GM18858 (cell line): ENCODE measurements around the gene NOL3.

Source experiments
- ATAC-seq: cut with Tn5 transposase; IDR thresholded peaks from one replicate; pipeline ENCODE4 v1.9.1; 2021; ENCODE audit not compliant: unreplicated experiment

Gene NOL3

GRCh38 chr16:67154578-67155294 is 15.6 kb upstream of the NOL3 start:
- no peak for ATAC-seq

GRCh38 chr16:67155295-67156142 is 14.8 kb upstream of the NOL3 start:
- no peak for ATAC-seq

- ATAC-seq: no peak
Measured at GRCh38 chr16:67156143-67156844, 14.0 kb upstream of the NOL3 start.

GRCh38 chr16:67157106-67157748 is 13.1 kb upstream of the NOL3 start:
- no peak for ATAC-seq

DNA sequence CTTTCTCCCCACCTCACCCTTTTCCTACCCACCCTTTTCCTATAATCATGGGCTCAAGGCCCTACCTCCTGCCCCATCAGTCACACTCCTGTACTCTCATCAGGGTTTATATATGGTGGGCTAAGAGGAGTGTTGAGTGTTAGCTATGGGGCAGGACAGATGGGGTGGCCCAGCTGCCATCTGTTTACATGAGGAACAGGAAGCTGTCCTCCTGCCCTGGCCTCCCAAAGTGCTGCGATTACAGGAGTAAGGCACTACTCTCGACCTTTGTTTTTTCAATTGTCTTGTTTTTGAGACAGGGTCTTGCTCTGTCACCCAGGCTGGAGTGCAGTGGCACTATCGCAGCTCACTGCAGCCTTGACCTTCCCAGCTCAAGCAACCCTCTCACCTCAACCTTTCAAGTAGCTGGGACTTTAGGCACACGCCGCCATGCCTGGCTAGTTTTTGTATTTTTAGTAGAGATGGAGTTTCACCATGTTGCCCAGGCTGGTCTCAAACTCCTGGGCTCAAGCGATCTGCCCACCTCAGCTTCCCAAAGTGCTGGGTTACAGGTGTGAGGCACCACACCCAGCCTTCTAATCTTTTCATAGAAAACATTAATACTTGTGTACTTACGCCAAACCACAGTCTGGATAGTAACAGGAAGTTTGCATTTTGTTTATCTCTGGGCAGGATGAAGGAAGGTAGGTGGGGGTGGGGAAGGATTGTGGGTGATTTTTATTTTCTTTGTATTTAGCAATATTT is 12.3 kb upstream of the NOL3 start:
- no peak for ATAC-seq

DNA sequence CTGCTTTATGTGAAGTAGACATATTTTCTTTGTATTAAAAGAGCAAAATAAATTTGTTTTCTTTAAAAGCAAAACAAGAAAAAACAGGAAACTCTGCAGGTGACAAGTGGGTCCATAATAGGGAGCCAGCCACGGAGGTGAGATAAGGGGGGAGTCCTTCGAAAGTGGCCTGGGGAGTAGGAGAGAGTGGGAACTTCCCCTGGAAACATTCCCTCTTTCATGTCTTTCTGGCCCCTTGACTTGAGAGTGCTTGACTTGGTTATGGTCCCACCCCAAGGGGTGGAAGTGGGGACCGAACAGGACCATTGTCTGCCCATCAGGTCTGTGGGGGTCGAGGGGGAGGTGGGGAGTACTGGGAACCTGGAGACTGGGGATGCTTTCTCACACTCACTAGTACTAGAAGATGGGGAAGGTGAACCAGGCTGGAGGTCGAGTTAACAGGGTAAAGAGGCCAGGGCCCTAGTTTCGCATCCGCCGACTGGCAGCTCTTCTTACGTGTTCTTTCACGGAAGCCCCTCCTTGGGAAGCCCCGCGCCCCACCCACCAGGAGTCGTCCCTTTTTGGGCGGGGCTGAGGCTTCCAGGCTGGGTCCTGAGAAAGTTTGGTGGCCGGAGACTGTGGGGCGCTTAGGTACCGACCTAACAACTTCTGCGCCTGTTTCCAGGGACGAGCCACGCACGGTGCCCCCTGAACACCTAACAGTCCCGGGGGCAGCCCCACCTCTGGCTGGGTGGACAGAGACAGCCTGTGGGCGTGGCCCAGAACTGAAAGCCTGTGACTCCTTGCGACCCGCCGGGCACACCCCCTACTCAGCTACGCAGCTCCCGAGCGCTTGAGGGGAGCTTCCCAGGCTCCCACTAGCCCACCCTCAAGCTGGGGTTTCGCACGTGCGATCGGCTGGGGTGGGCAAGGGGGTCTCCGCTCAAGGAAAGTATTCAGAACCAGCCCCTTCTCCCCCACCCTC is 11.4 kb upstream of the NOL3 start:
- ATAC-seq: no peak

GRCh38 chr16:67161595-67162058 is 8.7 kb upstream of the NOL3 start:
- ATAC-seq: no peak

- ATAC-seq: no peak
Measured at GRCh38 chr16:67162506-67163163, 7.7 kb upstream of the NOL3 start.

DNA sequence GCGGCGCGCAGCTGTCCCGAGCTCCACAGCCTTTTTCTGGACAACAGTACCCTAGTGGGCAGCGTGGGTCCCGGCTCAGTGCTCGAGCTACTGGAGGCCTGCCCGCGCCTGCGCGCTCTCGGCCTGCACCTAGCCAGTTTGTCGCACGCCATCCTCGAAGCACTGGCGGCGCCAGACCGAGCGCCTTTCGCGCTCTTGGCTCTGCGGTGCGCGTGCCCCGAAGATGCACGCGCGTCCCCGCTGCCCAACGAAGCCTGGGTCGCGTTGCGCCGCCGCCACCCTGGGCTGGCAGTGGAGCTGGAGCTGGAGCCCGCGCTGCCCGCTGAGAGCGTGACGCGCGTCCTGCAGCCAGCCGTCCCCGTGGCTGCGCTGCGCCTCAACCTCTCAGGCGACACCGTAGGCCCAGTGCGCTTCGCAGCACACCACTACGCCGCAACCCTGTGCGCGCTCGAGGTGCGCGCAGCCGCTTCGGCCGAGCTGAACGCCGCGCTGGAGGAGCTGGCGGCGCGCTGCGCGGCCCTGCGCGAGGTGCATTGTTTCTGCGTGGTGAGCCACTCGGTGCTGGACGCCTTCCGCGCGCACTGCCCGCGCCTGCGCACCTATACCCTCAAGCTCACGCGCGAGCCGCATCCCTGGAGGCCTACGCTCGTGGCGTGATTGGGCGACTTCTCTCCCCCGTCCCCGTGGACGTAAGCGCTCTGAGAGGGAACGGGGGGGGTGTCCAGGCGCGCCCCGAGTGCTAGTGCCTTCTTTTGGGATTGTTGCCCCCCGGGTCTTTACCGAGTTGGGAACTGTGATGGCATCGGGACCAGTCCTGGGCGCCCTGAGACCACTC is 7.0 kb upstream of the NOL3 start:
- no peak for ATAC-seq

DNA sequence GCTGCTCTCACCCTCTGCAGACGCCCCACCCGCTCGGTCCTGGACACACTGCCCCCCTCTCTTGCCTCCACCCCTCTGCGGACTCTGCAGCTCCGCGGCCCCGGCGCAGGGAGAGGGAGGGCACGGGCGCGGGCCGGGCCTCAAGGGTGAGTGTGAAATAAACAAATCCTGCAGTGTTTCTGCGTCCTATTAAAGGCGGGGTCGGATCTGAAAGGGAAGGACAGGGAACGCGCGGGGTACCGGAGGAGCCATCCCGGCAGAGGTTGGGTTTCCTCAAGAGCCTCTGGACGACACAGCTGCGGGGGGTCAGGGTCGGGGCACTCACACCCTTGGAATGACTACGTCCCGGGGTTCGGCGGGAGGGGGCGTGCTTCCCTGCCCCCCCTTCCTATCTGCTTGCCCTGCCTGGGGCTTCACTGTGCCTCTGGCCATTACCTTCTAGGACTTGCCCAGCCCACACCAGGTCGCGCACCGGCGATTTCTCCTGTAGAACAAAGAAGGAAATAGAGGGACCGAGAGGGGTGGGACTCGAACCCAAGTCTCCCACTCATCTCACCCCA is 6.3 kb upstream of the NOL3 start:
- no peak for ATAC-seq

GRCh38 chr16:67164599-67165061 is 5.7 kb upstream of the NOL3 start, which contains the start of gene HSF4:
Gene HSF4, plus strand, starts transcription at chr16:67164745. Its CDS starts 67 bp downstream, at chr16:67164812.
- no peak for ATAC-seq

DNA sequence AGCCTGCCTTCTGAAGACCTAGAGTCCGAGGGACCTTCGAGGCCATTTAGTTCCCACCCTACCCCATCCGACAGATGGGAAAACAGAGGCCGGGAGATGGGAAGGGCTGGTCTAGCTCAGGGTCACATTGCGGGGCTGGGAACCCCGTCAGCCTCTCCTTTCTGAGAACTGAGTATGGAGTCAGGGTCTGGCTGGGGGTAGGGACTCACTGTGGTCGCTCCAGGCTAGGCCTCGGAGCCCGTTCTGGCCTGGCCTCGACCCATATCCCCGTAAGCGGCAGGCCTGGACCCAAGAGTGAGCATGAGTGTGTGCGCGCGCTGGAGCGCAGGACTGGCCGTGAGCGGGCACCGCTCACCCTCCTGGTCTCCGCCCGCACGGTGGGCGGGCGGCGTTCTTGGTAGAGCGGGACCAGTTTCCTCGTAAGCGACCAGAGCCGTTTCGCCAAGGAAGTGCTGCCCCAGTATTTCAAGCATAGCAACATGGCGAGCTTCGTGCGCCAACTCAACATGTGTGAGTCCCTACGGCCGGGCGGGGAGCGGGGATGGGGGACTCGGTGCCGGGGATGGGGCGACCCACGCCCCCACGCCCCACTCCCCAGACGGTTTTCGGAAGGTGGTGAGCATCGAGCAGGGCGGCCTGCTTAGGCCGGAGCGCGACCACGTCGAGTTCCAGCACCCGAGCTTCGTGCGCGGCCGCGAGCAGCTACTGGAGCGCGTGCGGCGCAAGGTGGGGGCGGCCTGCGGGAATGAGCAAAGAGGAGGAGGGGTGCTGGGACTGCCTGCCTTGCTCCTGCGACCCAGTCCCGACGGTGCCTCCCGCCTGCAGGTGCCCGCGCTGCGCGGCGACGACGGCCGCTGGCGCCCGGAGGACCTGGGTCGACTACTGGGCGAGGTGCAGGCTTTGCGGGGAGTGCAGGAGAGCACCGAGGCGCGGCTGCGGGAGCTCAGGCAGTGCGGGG is 4.9 kb upstream of the NOL3 start:
- no peak for ATAC-seq

DNA sequence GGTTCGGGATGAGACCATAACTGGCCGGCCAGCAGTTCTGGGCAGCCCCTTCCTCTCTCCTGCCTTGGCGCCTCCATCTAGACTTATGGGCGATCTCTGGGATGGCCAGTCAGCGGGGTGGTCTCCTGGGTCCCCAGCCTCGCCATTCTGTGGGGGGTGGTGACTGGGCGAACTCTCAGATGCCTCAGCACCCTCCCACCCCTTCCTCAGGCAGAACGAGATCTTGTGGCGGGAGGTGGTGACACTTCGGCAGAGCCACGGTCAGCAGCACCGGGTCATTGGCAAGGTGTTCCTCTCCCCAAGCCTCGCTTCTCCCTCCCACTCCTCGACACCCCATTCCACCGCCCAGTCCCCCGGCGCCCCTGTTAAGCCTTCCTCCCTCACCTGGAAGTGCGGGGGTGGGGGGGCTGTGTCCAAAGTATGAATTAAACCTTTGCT is 4.2 kb upstream of the NOL3 start:
- ATAC-seq: no peak

DNA sequence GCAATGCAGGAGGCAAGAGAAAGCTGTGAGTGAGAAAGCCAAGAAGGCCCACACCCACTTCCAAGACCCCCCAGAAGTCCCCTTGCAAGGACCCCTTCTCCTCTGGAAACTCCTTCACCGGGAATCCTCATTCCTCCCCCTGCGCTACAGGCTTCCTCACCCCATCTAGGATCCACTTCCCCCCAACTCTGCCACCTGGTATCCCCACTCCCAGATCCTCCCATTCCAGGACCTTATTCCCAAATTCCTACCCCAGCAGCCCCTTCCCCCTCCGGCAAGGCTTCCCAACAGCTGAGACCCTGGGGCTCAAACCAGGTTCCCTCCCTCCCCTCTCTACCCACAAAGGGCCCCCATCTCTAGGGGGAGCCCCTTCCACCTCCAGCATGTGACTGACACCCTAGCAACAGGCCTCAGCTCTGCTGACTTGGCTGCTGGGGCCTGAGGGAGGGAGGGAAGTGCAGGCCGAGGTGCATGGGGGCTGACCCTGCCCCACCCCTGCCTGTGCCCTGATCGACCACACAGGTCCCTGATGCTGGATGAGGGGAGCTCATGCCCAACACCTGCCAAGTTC is 3.7 kb upstream of the NOL3 start:
- no peak for ATAC-seq

GRCh38 chr16:67167588-67167987 is 2.8 kb upstream of the NOL3 start:
- ATAC-seq: no peak

DNA sequence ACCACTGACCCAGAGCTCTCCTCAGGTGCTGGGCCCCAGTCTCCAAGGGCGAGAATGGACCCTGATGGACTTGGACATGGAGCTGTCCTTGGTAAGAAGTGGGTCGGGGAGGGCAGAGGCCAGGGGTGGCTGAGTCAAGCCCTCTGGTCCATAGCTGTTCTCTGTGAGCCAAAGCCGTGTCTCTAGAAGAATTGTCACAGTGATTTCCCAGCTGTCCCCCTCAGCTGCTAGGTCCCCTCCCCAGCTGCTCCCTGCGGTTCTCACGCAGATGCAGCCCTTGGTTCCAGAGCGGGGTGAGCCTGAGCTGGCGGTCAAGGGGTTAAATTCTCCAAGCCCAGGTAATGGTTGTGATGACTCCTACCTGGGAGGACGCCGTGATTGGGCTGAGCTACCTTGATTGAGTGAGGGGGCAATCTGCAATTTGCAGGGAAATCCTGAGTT is 1.3 kb upstream of the NOL3 start:
- no peak for ATAC-seq
